Stimulated activated CD8-positive, alpha-beta memory T cell treated with anti-CD3 and anti-CD28 coated beads, Interleukin-7, amount 100 ng/mL, for 24 hours (primary cell): Measurements from ENCODE around the gene LARGE1.

Experiments
- DNase-seq: peaks from one replicate; pipeline ENCODE4 v3.0.0-alpha.2; 2020; ENCODE audit warnings: low read depth

The LARGE1 gene

DNA sequence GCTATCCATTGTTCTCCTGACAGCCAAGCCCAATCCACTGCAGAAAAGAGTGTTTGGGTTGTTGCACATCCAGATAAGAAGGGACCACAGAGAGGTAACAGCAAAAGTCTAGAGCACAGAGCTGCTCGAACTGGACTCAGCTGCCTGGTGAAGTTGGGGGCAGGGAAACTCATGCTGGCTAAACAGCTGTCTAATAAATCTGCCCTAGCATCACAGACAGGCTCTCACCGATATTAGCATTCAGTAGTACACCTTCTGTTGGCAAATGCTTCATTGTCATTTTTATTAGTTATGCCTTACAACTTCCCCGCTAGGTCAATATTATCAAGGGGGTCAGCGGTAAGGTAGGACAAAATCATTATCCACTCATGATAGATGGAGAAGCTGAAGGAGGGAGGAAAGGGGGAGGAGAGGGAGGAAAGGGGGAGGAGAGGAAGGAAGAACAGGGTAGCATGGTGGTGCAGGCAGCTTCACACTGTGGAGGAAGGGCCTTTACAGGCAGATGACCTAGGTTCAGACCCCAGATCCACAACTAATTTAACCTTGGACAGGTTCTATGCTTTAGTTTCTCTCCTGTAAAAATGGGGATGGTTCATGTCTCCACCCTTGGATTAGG, 102.7 kb downstream of the LARGE1 start:
- DNase-seq = no peak

DNA sequence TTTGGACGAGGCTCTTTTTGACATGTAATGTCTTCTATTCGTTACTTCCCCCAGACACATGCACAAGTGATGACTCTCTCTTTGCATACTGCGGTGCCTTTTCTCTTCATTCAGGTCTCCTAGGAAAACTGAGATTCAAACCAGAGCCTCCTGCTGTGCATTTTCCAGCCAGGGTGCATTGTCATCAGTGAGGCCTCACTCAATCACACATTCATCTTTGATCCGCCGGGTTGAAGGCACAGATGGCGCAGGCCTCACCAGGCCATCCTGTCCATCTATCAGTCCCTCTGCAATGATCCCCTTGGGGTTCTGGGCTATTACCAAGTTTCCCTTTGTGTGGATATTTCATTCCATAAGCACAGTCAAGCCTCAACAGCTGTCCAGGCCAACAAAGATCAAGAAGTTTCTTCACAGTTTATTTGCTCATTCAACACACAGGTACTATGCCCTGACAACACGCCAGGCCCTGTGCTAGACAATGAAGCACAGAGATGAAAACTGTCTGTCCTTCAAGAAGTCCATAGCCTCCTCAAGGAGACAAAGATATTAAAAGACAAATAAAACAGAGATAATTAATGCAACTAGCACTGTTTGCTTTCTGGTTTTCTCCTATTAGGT, 107.8 kb downstream of the LARGE1 start:
- DNase-seq = no peak

DNA sequence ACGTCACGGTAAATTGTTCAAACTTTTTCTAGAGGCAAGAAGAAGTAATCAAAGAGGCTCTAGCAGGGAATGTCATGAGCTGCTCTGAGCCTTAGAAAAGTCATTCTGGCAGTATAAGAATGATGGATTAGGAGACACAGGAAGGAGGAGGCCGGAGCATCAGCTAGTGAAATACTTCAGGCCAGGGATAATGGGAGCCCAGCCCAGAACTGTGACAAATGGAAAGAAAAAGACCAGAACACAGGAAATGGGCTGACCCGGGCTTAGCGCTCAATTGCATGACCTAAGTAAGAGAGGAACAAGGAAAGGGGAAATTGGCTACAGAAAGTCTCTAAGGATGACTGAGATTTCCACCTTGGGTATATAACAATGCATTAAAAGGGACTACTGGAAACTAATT, 108.6 kb downstream of the LARGE1 start:
- no peak for DNase-seq

DNA sequence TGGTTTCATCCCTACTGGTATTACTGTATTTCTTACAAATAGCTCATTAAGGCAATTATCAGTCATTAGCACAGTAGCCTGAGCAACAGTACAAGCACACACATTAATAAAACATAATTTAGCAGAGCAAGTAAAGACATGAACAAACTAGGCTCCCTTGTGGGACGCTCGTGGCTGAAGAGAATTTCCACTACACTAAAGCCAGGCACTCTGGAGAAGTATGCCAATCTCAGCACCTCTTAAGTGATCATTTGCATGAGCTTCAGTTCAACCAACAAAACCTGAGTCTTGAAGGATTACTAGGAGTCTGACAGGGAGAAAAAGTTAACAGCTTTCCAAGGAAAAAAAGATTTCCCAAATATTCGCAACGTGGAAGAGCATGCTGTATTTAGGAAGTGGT, 109.1 kb downstream of the LARGE1 start:
- no peak for DNase-seq

- no peak for DNase-seq
Measured at GRCh38 chr22:33807470-33807869, 112.8 kb downstream of the LARGE1 start.

- no peak for DNase-seq
Measured at GRCh38 chr22:33806191-33806590, 114.1 kb downstream of the LARGE1 start.

DNA sequence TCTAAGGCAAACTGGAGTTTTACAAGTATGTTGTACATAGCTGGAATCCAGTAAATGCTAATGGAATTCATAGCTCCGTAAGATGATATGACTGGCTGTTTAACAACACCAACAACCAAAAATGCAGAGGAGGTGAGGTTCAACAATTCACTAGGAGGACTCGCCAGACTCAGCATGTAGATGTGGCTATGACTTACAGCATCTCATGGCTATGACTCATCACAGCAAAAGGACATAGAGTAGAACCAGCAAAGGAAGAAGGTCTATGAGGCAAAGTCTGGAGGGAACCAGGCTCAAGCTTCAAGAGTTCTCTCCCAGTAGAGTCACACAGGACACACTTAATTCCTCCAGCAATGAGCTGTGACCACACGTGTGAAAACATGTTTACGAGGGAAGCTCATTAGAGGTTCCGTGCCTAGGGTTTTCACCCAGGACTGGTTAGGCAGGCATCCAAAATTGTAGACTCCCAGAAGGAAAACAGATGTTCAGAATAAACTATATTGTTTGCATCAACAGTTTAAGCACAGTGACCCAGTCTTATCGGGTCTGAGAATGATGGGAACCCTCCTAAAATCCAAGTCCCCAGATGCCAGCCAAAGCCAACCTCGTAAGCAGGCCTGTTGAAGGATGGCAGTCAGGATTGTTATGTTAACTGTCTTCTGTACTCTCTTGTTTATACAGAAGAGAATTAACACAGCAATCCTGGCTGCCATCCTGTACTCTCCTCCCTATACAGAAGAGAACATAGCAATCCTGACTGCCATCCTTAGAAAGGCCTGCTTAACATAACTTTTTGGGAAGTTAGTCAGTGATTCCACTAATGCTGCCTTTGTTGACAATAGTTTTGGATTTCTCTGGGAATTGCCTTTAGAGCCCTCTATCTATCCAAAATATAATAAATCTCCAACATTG, 116.6 kb downstream of the LARGE1 start:
- DNase-seq = no peak

- DNase-seq = no peak
Measured at GRCh38 chr22:33798401-33798800, 121.9 kb downstream of the LARGE1 start.

GRCh38 chr22:33796494-33796893, 123.8 kb downstream of the LARGE1 start:
- DNase-seq = no peak

GRCh38 chr22:33793475-33793874, 126.8 kb downstream of the LARGE1 start:
- DNase-seq = no peak

DNA sequence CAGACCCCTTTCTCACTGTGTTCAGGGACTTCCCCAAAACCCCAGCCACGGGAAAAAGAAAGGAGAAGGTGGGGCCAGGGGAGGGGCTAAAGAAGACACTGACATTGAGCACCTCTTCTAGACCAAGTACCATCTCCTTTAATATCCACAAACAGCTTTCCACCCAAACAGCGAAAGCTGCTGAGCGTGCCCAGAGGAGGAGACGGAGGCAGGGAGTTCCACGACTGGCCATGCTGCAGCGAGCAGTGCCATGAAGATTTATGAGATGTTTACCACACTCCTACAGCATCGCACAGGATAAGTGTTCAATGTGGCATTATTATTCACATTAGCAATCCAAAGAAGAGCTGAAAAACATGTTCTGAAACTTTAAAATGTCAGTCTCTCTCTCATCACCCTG, 127.4 kb downstream of the LARGE1 start:
- DNase-seq = no peak

DNA sequence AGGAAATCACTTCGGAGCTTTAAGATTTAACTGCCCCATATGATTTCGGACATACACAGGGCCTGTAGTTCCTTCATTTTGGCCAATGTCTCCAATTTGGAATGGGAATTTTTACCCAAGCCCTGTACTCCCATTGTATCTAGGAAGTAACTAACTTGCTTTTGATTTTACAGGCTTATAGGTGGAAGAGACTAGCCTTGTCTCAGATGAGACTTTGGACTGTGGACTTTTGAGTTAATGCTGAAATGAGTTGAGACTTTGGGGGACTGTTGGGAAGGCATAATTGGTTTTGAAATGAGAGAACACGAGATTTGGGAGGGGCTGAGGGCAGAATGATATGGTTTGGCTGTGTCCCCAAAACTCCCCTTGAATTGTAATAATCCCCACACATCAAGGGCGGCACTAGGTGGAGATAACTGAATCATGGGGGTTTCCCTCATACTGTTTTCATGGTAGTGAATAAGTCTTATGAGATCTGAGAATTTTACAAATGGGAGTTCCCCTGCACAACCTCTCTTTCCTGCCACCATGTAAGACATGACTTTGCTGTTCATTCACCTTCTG, 130.5 kb downstream of the LARGE1 start:
- no peak for DNase-seq

GRCh38 chr22:33788927-33789326, 131.3 kb downstream of the LARGE1 start:
- DNase-seq = no peak

- DNase-seq = no peak
Measured at GRCh38 chr22:33787645-33788456, 132.4 kb downstream of the LARGE1 start.

- no peak for DNase-seq
Measured at GRCh38 chr22:33786149-33786548, 134.1 kb downstream of the LARGE1 start.

GRCh38 chr22:33785283-33785968, 134.8 kb downstream of the LARGE1 start:
- no peak for DNase-seq

GRCh38 chr22:33781411-33781810, 138.9 kb downstream of the LARGE1 start:
- no peak for DNase-seq

GRCh38 chr22:33780531-33781136, 139.6 kb downstream of the LARGE1 start:
- DNase-seq = no peak

DNA sequence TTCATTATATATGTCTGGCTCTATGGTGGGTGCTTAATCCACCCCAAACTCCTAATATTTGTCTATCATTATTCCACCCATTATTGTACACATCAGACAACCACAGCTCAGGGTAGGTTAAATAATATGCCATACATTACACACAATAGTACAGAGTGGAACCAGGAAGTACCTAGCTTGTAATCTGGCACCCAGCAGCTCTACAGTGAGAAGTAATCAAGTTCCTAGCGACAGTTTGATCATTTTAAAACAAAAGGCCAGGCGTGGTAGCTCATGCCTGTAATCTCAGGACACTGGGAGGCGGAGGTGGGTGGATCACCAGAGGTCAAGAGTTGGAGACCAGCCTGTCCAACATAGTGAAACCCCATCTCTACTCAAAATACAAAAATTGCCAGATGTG, 141.0 kb downstream of the LARGE1 start:
- no peak for DNase-seq

DNA sequence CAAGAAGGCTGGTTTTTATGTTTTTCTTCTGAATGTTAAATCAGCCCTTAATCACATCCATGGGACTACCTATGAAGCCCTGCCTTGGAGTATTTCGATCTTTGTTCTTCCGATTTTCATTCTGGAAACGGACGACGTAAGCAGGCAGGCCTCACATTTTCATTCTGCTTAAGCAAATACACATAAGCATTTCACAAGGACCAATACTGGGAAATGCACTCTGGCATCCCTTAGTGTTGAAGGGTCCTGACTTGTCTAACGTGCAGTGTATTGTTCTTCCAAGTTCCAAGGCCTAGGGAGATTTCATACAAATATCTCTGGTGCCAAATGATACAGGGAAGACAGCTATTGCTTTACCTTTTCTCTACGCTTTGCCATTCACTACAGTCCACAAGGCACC, 143.8 kb downstream of the LARGE1 start:
- no peak for DNase-seq

- no peak for DNase-seq
Measured at GRCh38 chr22:33774781-33775180, 145.5 kb downstream of the LARGE1 start.
